HepG2 (cell line): ENCODE results near the gene EIF6. TPM values are rescaled to one million over a fixed set of nuclear protein-coding genes. Genes with fewer than 3 reads are reported as not detected.

Experiments used
- ATAC-seq: fragments of 200-7000 bp; cut with Tn5 transposase; 3 replicates; pipeline ENCODE4 v1.9.1; 2020; ENCODE audit warnings: mild to moderate bottlenecking, moderate library complexity
- BruUV-seq: library from RNA; stranded (reverse); fragments of 400-500 nt; replicated peaks from 2 replicates; lab custom pipeline; 2021; lab: Mats Ljungman, UMichigan
- CTCF ChIA-PET: fragments of 300-600 bp; formaldehyde crosslinking; extraction: SDS; loops from one replicate; lab custom pipeline; 2021; ENCODE audit warnings: low total read pairs, inconsistent platforms, low intra/inter-chr PET ratio; lab: Yijun Ruan, JAX
- POLR2A ChIA-PET: fragments of 350-600 bp; sonication (Branson Sonifier 250); formaldehyde crosslinking; loops from one replicate; lab custom pipeline; 2020; ENCODE audit warnings: antibody characterized with exemption, inconsistent platforms; lab: Yijun Ruan, JAX
- DNase-seq: peaks from one replicate; pipeline ENCODE4 v3.0.0-alpha.2; 2015; ENCODE audit warnings: low spot score
- FAIRE-seq: peaks from 3 replicates; lab custom pipeline; 2011; peaks lifted over from hg19 to GRCh38; lab: Jason Lieb, UNC
- H2AFZ ChIP-seq: one replicate; pipeline ENCODE4 v1.6.1; 2011; ENCODE audit warnings: low read length, inconsistent platforms
- H3K27ac ChIP-seq: fragments of 300-600 bp; 3 replicates; pipeline ENCODE4 v1.8.0; 2011; ENCODE audit warnings: mixed run types, mild to moderate bottlenecking, mixed read lengths, low read length, inconsistent platforms; ENCODE audit not compliant: insufficient read depth; ENCODE audit errors: extremely low read length
- H3K27me3 ChIP-seq, 2 experiments: fragments of 200-600 bp in 1 of 2; 2 replicates in 1 of 2; 3 replicates in 1 of 2; pipeline versions ENCODE4 v1.6.0 to v1.8.0; 2011; ENCODE audit warnings: low read length in 2 of 2, mild to moderate bottlenecking in 2 of 2, moderate library complexity in 2 of 2, inconsistent platforms in 1 of 2; ENCODE audit not compliant: insufficient read depth in 2 of 2, control insufficient read depth in 1 of 2
- H3K36me3 ChIP-seq, 2 experiments: fragments of 200-600 bp in 1 of 2; replicated peaks in 1 of 2; 2 replicates in 1 of 2; 3 replicates in 1 of 2; pipeline versions ENCODE4 v1.5.1 to v1.8.0; 2011; ENCODE audit warnings: low read length in 2 of 2, inconsistent platforms in 1 of 2; ENCODE audit not compliant: insufficient read depth in 2 of 2, control insufficient read depth in 1 of 2
- H3K4me1 ChIP-seq: 2 replicates; pipeline ENCODE4 v1.5.1; 2012; ENCODE audit warnings: low read length, inconsistent platforms; ENCODE audit not compliant: insufficient read depth
- H3K4me2 ChIP-seq: 2 replicates; pipeline ENCODE4 v1.6.0; 2011; ENCODE audit warnings: low read depth, low read length, inconsistent platforms
- H3K4me3 ChIP-seq, 3 experiments: fragments of 200-600 bp in 1 of 3; sonication (generic), shearing (Covaris generic) in 1 of 3; replicated peaks in 1 of 3; 2 replicates each; pipeline ENCODE4 v1.5.1; 2011 to 2016; ENCODE audit warnings: low read length in 3 of 3, inconsistent platforms in 2 of 3, low read depth in 2 of 3, mild to moderate bottlenecking in 2 of 3, control low read depth in 1 of 3, mixed read lengths in 1 of 3; ENCODE audit not compliant: insufficient read depth in 1 of 3
- H3K79me2 ChIP-seq: one replicate; pipeline ENCODE4 v1.6.1; 2011; ENCODE audit warnings: low read length, inconsistent platforms; ENCODE audit not compliant: insufficient read depth
- H3K9ac ChIP-seq: 2 replicates; pipeline ENCODE4 v1.6.0; 2011; ENCODE audit warnings: mild to moderate bottlenecking, low read depth, low read length, inconsistent platforms; ENCODE audit not compliant: insufficient read depth
- H3K9me3 ChIP-seq: 2 replicates; pipeline ENCODE4 v1.5.1; 2012; ENCODE audit warnings: mild to moderate bottlenecking, low read length
- H4K20me1 ChIP-seq: 2 replicates; pipeline ENCODE4 v1.6.0; 2011; ENCODE audit warnings: inconsistent platforms, mild to moderate bottlenecking, low read length, moderate library complexity; ENCODE audit not compliant: insufficient read depth
- CSRNP1 ChIP-seq: sonication (generic); formaldehyde crosslinking; IDR thresholded peaks from 2 replicates; pipeline ENCODE4 v1.8.1; 2023; ENCODE audit warnings: mild to moderate bottlenecking, missing genetic modification reagents
- DRAP1 ChIP-seq: IDR thresholded peaks from 2 replicates; pipeline ENCODE4 v1.6.1; 2016; ENCODE audit warnings: missing genetic modification reagents, missing compliant biosample characterization
- FOXA3 ChIP-seq: IDR thresholded peaks from 2 replicates; pipeline ENCODE4 v1.6.1; 2016; ENCODE audit warnings: missing genetic modification reagents, missing compliant biosample characterization
- HNRNPH1 ChIP-seq: fragments of 200-400 bp; formaldehyde crosslinking; optimal IDR thresholded peaks from 2 replicates; pipeline ENCODE3; 2017; ENCODE audit warnings: mild to moderate bottlenecking, low read depth, low read length
- HNRNPK ChIP-seq: fragments of 200-400 bp; formaldehyde crosslinking; IDR thresholded peaks from 2 replicates; pipeline ENCODE4 v1.6.1; 2018; ENCODE audit warnings: low read length, low read depth, moderate library complexity, mild to moderate bottlenecking; ENCODE audit not compliant: poor library complexity, severe bottlenecking
- ISX ChIP-seq: sonication (generic); formaldehyde crosslinking; conservative IDR thresholded peaks from 2 replicates; pipeline ENCODE4 v1.5.0; 2020; ENCODE audit warnings: missing genetic modification reagents
- MAFF ChIP-seq: IDR thresholded peaks from 2 replicates; pipeline ENCODE4 v1.6.1; 2011; ENCODE audit warnings: low read depth, low read length, improper control_type of control experiment
- NR2F6 ChIP-seq, 2 experiments: IDR thresholded peaks; 2 replicates each; pipeline ENCODE4 v1.6.1; 2016; ENCODE audit warnings: antibody characterized with exemption in 1 of 2, mild to moderate bottlenecking in 1 of 2
- NR3C1 ChIP-seq: sonication (generic); formaldehyde crosslinking; IDR thresholded peaks from 2 replicates; pipeline ENCODE4 v1.4.0; 2020; ENCODE audit warnings: missing genetic modification reagents
- RARA ChIP-seq: IDR thresholded peaks from 2 replicates; pipeline ENCODE4 v1.6.1; 2016; ENCODE audit warnings: missing genetic modification reagents, missing compliant biosample characterization
- RXRB ChIP-seq: IDR thresholded peaks from 2 replicates; pipeline ENCODE4 v1.6.1; 2016; ENCODE audit warnings: borderline replicate concordance, missing genetic modification reagents, missing compliant biosample characterization
- SAP130 ChIP-seq: IDR thresholded peaks from 2 replicates; pipeline ENCODE4 v1.6.1; 2016; ENCODE audit warnings: low read depth
- SOX6 ChIP-seq, 2 experiments: fragments of 450-650 bp in 1 of 2; sonication (generic) in 1 of 2; formaldehyde crosslinking in 1 of 2; IDR thresholded peaks; 2 replicates each; pipeline versions ENCODE4 v1.4.0 to v1.6.1; 2017 to 2020; ENCODE audit warnings: antibody characterized with exemption in 1 of 2, mild to moderate bottlenecking in 1 of 2, missing genetic modification reagents in 1 of 2
- SRSF4 ChIP-seq: fragments of 200-400 bp; formaldehyde crosslinking; IDR thresholded peaks from one replicate; pipeline ENCODE4 v1.6.1; 2018; ENCODE audit warnings: mild to moderate bottlenecking, low read depth, low read length, moderate library complexity; ENCODE audit not compliant: poor library complexity, severe bottlenecking
- ZBTB43 ChIP-seq: sonication (generic); formaldehyde crosslinking; conservative IDR thresholded peaks from 2 replicates; pipeline ENCODE4 v1.4.0; 2020; ENCODE audit warnings: missing genetic modification reagents
- ZEB1 ChIP-seq: IDR thresholded peaks from 2 replicates; pipeline ENCODE4 v1.6.1; 2012; ENCODE audit warnings: mild to moderate bottlenecking, low read depth, inconsistent platforms; ENCODE audit not compliant: insufficient replicate concordance
- ZKSCAN8 ChIP-seq: IDR thresholded peaks from 2 replicates; pipeline ENCODE4 v1.6.1; 2016; ENCODE audit warnings: borderline replicate concordance, missing genetic modification reagents, missing compliant biosample characterization
- ZNF20 ChIP-seq: sonication (generic); formaldehyde crosslinking; IDR thresholded peaks from 2 replicates; pipeline ENCODE4 v1.4.0; 2020; ENCODE audit warnings: mild to moderate bottlenecking, moderate library complexity, missing genetic modification reagents
- ZNF224 ChIP-seq: sonication (generic); formaldehyde crosslinking; IDR thresholded peaks from 2 replicates; pipeline ENCODE4 v1.5.0; 2020; ENCODE audit warnings: mild to moderate bottlenecking, missing genetic modification reagents
- ZNF749 ChIP-seq: sonication (generic); formaldehyde crosslinking; IDR thresholded peaks from 2 replicates; pipeline ENCODE4 v1.8.0; 2022; ENCODE audit warnings: mild to moderate bottlenecking, missing genetic modification reagents, moderate library complexity, borderline replicate concordance
- ZSCAN22 ChIP-seq: sonication (generic); formaldehyde crosslinking; IDR thresholded peaks from 2 replicates; pipeline ENCODE4 v1.4.0; 2020; ENCODE audit warnings: mild to moderate bottlenecking, missing genetic modification reagents
- in situ Hi-C: cut with HindIII; loops from 2 replicates; pipeline ENCODE4 v1.10.0; 2017; ENCODE audit warnings: low pct_unique_long_range_greater_than_20kb; ENCODE audit not compliant: extremely low pct_ligation_motif_present
- intact Hi-C: fragments of 100-400 bp; cut with micrococcal nuclease; formaldehyde crosslinking; loops from one replicate; pipeline ENCODE4 v1.10.0; 2022; ENCODE audit not compliant: unreplicated experiment
- polyA plus RNA-seq, 8 experiments: library from polyadenylated mRNA; depleted of rRNA in 3 of 8; stranded (reverse) in 7 of 8; unstranded in 1 of 8; fragments of >200 nt; fragmentation: Illumina TruSeq in 4 of 8; extraction: Trizol in 4 of 8; gene quantifications; 2 replicates each; pipeline versions ENCODE4 v1.2.1 to v1.2.3, GENCODE V29; 2011 to 2016; ENCODE audit warnings: low read depth in 4 of 8, missing spikeins in 1 of 8, mixed read lengths in 1 of 8; ENCODE audit not compliant: insufficient read depth in 1 of 8
- total RNA-seq, 5 experiments: library from RNA; depleted of rRNA; stranded (reverse); fragments of >200 nt; fragmentation: Illumina TruSeq; extraction: Trizol; gene quantifications; 2 replicates each; pipeline ENCODE4 v1.2.3, GENCODE V29; 2016; ENCODE audit warnings: low read depth in 1 of 5

The EIF6 gene
- total and polyA plus RNA-seq, 2 of the 13 experiments (the other 11 are each of a cell fraction or from before 2014, with no cell fraction given), result 462 to 466 TPM

GRCh38 chr20:35320396-35321126 lies 36.0 kb upstream of the EIF6 start (continued):
- TF ChIP-seq MAFF (peak; percentile 12; the same call in 1 of the 2 replicates), FOXA3 (CRISPR knock-in tag) (peak; percentile 69), SOX6 (IDR thresholded peaks at IDR 0.05) (no peak), SOX6 (CRISPR knock-in tag; IDR thresholded peaks at IDR 0.05) (peak; percentile 50), RARA (CRISPR knock-in tag) (peak; percentile 34; the same call in 1 of the 2 replicates), RXRB (CRISPR knock-in tag) (peak; percentile 27; the same call in 1 of the 2 replicates), SAP130 (peak; percentile 35; the same call in 1 of the 2 replicates), NR2F6 (IDR thresholded peaks at IDR 0.05) (0 out of 2 replicates have a peak, but pooled peaks have one; percentile 28), NR2F6 (CRISPR knock-in tag; IDR thresholded peaks at IDR 0.05) (0 out of 2 replicates have a peak, but pooled peaks have one; percentile 36), ZNF749 (no peak), DRAP1 (peak; percentile 59; the same call in 1 of the 2 replicates)

- Histone ChIP-seq H3K36me3 (peaks cover 4 to 6% of the 10 kb centered on the region in 2 experiments; a peak in 3 of 5 replicates), H2AFZ (no peak overlapping the region), H3K79me2 (no peaks in the 10 kb centered on the region), H3K4me1 (peaks cover 25% of the 10 kb centered on the region), H3K4me2 (peak overlapping the region; percentile 6; the same call in 1 of the 2 replicates), H3K27me3 (no peaks in the 10 kb centered on the region), H4K20me1 (no peaks in the 10 kb centered on the region), H3K9ac (no peak overlapping the region), H3K27ac (peak overlapping the region; percentile 1), H3K9me3 (no peaks in the 10 kb centered on the region), H3K4me3 (no peak overlapping the region)
- no peak for DNase-seq
- FAIRE-seq, result no peak
- intact Hi-C loops (no loop called here), in situ Hi-C loops (no loop called here)
- ChIA-PET POLR2A (interaction anchor here (0.6 to 5.3 kb wide), 10 partner anchors 10 to 422 kb away, joined by 3 to 53 read pairs (median 6); partner anchors contain the start of genes CEP250, EIF6, ERGIC3 and RBM39), CTCF (interaction anchor here (1.1 kb wide), 2 partner anchors 12 to 14 kb away, joined by 4 read pairs; no protein-coding TSS in a partner anchor)
- BruUV-seq, result no TSS peak
- no peak for ATAC-seq
- TF ChIP-seq ZBTB43 (CRISPR knock-in tag) (no peak), CSRNP1 (no peak), HNRNPK (peak; percentile 11), HNRNPH1 (no peak), ZKSCAN8 (CRISPR knock-in tag) (no peak), ZNF20 (CRISPR knock-in tag) (no peak), ZNF224 (CRISPR knock-in tag) (no peak), ZEB1 (peak; percentile 3), ZSCAN22 (no peak), NR3C1 (CRISPR knock-in tag) (no peak), ISX (CRISPR knock-in tag) (no peak), SRSF4 (no peak)
Observed at GRCh38 chr20:35319871-35320197, 35.3 kb upstream of the EIF6 start.
